Keratinocyte (primary cell): ENCODE measurements around the gene ERG. TPM values are rescaled to one million over a fixed set of nuclear protein-coding genes. Genes with fewer than 3 reads are reported as not detected.

Experiments used
- DNase-seq: peaks from one replicate; pipeline ENCODE4 v3.0.0-alpha.2; 2011; ENCODE audit warnings: low read depth, missing footprints, low spot score
- FAIRE-seq: peaks from 2 replicates; lab custom pipeline; 2011; peaks lifted over from hg19 to GRCh38; lab: Jason Lieb, UNC
- H2AFZ ChIP-seq: 2 replicates; pipeline ENCODE4 v1.6.0; 2012; ENCODE audit warnings: low read length, control low read depth, inconsistent platforms; ENCODE audit not compliant: control insufficient read depth
- H3K27ac ChIP-seq: 2 replicates; pipeline ENCODE4 v1.5.1; 2011; ENCODE audit warnings: low read length; ENCODE audit not compliant: control insufficient read depth, insufficient read depth
- H3K27me3 ChIP-seq: 3 replicates; pipeline ENCODE4 v1.6.0; 2011; ENCODE audit warnings: low read length; ENCODE audit not compliant: control insufficient read depth, insufficient read depth; ENCODE audit errors: extremely low read depth
- H3K36me3 ChIP-seq, 2 experiments: 2 replicates in 1 of 2; 3 replicates in 1 of 2; pipeline ENCODE4 v1.5.1; 2011; ENCODE audit warnings: low read length in 2 of 2, mild to moderate bottlenecking in 1 of 2; ENCODE audit not compliant: control insufficient read depth in 2 of 2, insufficient read depth in 2 of 2; ENCODE audit errors: extremely low read depth in 1 of 2
- H3K4me1 ChIP-seq: 3 replicates; pipeline ENCODE4 v1.5.1; 2011; ENCODE audit warnings: low read length; ENCODE audit not compliant: control insufficient read depth, insufficient read depth; ENCODE audit errors: extremely low read depth
- H3K4me2 ChIP-seq: 3 replicates; pipeline ENCODE4 v1.6.0; 2011; ENCODE audit warnings: low read depth, low read length; ENCODE audit not compliant: control insufficient read depth, insufficient read depth; ENCODE audit errors: extremely low read depth
- H3K4me3 ChIP-seq, 3 experiments: fragments of 200-600 bp in 1 of 3; sonication (generic) in 1 of 3; 2 replicates in 2 of 3; 3 replicates in 1 of 3; pipeline ENCODE4 v1.5.1; 2011 to 2016; ENCODE audit warnings: low read length in 3 of 3, mild to moderate bottlenecking in 3 of 3, control low read depth in 2 of 3, inconsistent platforms in 1 of 3, low read depth in 1 of 3, mixed read lengths in 1 of 3, mixed run types in 1 of 3, moderate library complexity in 1 of 3; ENCODE audit not compliant: control insufficient read depth in 2 of 3, insufficient read depth in 2 of 3; ENCODE audit errors: extremely low read depth in 1 of 3
- H3K79me2 ChIP-seq: 2 replicates; pipeline ENCODE4 v1.6.0; 2012; ENCODE audit warnings: low read length; ENCODE audit not compliant: control insufficient read depth, insufficient read depth
- H3K9ac ChIP-seq: 3 replicates; pipeline ENCODE4 v1.6.0; 2011; ENCODE audit warnings: low read length; ENCODE audit not compliant: control insufficient read depth, insufficient read depth; ENCODE audit errors: extremely low read depth
- H3K9me1 ChIP-seq: 3 replicates; pipeline ENCODE4 v1.6.0; 2011; ENCODE audit warnings: low read length; ENCODE audit not compliant: control insufficient read depth, insufficient read depth; ENCODE audit errors: extremely low read depth
- H3K9me3 ChIP-seq: 2 replicates; pipeline ENCODE4 v1.5.1; 2012; ENCODE audit warnings: low read depth, low read length; ENCODE audit not compliant: control insufficient read depth
- H4K20me1 ChIP-seq: 3 replicates; pipeline ENCODE4 v1.6.0; 2011; ENCODE audit warnings: low read length; ENCODE audit not compliant: control insufficient read depth, insufficient read depth; ENCODE audit errors: extremely low read depth
- EZH2 ChIP-seq: IDR thresholded peaks from one replicate; pipeline ENCODE4 v1.6.1; 2012; ENCODE audit warnings: inconsistent platforms, mild to moderate bottlenecking, low read length, moderate library complexity
- dilution Hi-C: fragments of 300-500 bp; cut with MboI; formaldehyde crosslinking; loops from one replicate; pipeline ENCODE4 v1.7.0; 2020; ENCODE audit warnings: low sequenced_read_pairs; ENCODE audit not compliant: extremely low pct_ligation_motif_present
- polyA plus RNA-seq, 5 experiments: library from polyadenylated mRNA; depleted of rRNA in 3 of 5; stranded (reverse) in 3 of 5; stranded (forward) in 1 of 5; unstranded in 1 of 5; fragments of >200 nt; gene quantifications; 1 replicate in 1 of 5; 2 replicates in 3 of 5; 3 replicates in 1 of 5; pipeline versions ENCODE4 v1.2.1 to v1.2.3, GENCODE V29; 2011 to 2012; ENCODE audit warnings: missing spikeins in 2 of 5, low read depth in 1 of 5, low replicate concordance in 1 of 5
- TF ChIP-seq, protein P1 (sequence below), 3 experiments: IDR thresholded peaks in 1 of 3; conservative IDR thresholded peaks in 1 of 3; optimal IDR thresholded peaks in 1 of 3; 2 replicates in 2 of 3; 3 replicates in 1 of 3; pipeline versions ENCODE3 to v1.5.1; 2011; ENCODE audit warnings: low read length in 3 of 3, mild to moderate bottlenecking in 3 of 3, moderate library complexity in 2 of 3, control low read depth in 1 of 3, inconsistent platforms in 1 of 3; ENCODE audit not compliant: insufficient read depth in 2 of 3; ENCODE audit errors: extremely low read depth in 1 of 3

ERG gene
- polyA plus RNA-seq, 1 donor (not counting 4 experiments of a cell fraction or from before 2014, with no cell fraction given), result 0.08 TPM

DNA sequence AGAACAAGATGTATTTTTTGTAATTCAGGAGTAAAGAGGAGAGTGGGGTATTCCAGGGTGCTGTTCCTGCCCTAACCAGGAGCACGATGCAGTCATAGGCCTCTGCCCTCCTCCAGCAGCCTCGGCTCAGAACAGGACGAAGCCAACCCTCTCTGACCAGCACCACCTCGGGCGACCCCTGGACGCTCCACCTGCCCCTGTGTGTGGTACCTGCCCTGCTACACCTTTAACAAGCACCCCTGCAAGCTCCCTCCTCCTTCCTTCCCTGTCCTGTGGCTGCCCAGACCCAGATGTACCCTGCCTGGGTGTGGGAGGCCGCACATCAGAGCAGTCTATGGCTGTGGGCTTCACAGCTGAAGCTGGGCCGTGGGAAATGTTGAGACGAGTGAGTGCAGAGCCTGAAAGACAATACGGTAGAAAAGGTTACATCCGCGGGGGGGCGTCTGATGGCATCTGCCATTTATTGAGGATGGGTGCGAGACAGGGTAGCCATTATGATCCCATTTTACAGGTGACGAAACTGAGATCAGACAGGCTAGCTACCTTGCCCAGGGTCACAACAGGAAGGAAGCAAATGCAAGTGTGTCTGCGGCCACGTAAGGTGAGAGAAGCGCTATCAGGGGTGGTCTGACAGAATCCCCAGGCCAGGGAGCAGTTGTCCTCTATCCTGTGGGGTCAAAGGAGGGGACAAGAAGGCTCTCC is 4.6 kb downstream of the ERG start:
- dilution Hi-C loops, result no loop called here
- H3K27me3 ChIP-seq, result no peaks in the 10 kb centered on the region
- H3K4me3 ChIP-seq, result no peak overlapping the region
- peaks cover 6% of the 10 kb centered on the region for H3K4me1 ChIP-seq
- H4K20me1 ChIP-seq, result no peaks in the 10 kb centered on the region
- H3K27ac ChIP-seq, result no peak overlapping the region
- FAIRE-seq, result no peak
- no peak for DNase-seq
- no peaks in the 10 kb centered on the region for H3K36me3 ChIP-seq
- no peaks in the 10 kb centered on the region for H3K9me3 ChIP-seq
- no peaks in the 10 kb centered on the region for H3K79me2 ChIP-seq
- TF ChIP-seq, protein P1, sequence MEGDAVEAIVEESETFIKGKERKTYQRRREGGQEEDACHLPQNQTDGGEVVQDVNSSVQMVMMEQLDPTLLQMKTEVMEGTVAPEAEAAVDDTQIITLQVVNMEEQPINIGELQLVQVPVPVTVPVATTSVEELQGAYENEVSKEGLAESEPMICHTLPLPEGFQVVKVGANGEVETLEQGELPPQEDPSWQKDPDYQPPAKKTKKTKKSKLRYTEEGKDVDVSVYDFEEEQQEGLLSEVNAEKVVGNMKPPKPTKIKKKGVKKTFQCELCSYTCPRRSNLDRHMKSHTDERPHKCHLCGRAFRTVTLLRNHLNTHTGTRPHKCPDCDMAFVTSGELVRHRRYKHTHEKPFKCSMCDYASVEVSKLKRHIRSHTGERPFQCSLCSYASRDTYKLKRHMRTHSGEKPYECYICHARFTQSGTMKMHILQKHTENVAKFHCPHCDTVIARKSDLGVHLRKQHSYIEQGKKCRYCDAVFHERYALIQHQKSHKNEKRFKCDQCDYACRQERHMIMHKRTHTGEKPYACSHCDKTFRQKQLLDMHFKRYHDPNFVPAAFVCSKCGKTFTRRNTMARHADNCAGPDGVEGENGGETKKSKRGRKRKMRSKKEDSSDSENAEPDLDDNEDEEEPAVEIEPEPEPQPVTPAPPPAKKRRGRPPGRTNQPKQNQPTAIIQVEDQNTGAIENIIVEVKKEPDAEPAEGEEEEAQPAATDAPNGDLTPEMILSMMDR (optimal IDR thresholded peaks at IDR 0.05 in 1 of 3, IDR thresholded peaks at IDR 0.05 in 1 of 3, conservative IDR thresholded peaks at IDR 0.05 in 1 of 3; ENCODE audit: extremely low read depth in 1 of 3, insufficient read depth in 2 of 3, low read length in 3 of 3), result no peak
- no peak for TF ChIP-seq EZH2
- H2AFZ ChIP-seq, result no peak overlapping the region
- H3K4me2 ChIP-seq, result no peak overlapping the region
- no peak overlapping the region for H3K9ac ChIP-seq
- no peaks in the 10 kb centered on the region for H3K9me1 ChIP-seq

DNA sequence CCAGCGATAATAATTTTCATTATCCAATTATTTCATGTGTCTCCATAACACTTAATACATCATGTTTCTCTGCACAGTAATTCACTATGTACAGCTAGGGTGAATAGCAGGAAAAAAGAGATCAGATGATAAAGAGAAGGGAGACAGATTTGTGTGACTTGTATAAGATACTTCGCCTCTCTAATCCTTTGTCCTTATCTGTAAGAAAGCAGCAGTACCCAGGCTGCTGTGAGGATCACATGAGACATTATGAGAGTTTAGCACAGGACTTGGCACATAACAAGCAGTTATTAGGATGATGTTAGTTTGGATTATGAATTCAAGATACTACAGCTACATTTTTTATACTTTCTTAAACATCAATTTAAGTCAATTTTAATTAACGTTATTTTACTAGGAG is 6.3 kb downstream of the ERG start:
- no peaks in the 10 kb centered on the region for H3K79me2 ChIP-seq

More for the DNA sequence above, 6.3 kb downstream of the ERG start:
- H3K9me1 ChIP-seq, result no peaks in the 10 kb centered on the region
- dilution Hi-C loops, result no loop called here
- H3K4me1 ChIP-seq, result peaks cover 20% of the 10 kb centered on the region
- no peak for FAIRE-seq
- H3K4me3 ChIP-seq, result no peak overlapping the region
- no peak for DNase-seq
- H2AFZ ChIP-seq, result no peak overlapping the region
- H3K9me3 ChIP-seq, result no peaks in the 10 kb centered on the region
- no peak overlapping the region for H3K4me2 ChIP-seq
- no peak for TF ChIP-seq EZH2
- TF ChIP-seq, protein P1 (optimal IDR thresholded peaks at IDR 0.05 in 1 of 3, IDR thresholded peaks at IDR 0.05 in 1 of 3, conservative IDR thresholded peaks at IDR 0.05 in 1 of 3; ENCODE audit: extremely low read depth in 1 of 3, insufficient read depth in 2 of 3, low read length in 3 of 3), result no peak
- H3K27ac ChIP-seq, result no peak overlapping the region
- no peaks in the 10 kb centered on the region for H3K27me3 ChIP-seq
- no peak overlapping the region for H3K9ac ChIP-seq
- H3K36me3 ChIP-seq, result no peaks in the 10 kb centered on the region
- H4K20me1 ChIP-seq, result no peaks in the 10 kb centered on the region
